K562 (cell line): Measurements from ENCODE around the gene ADAMTSL2. TPM values are rescaled to one million over a fixed set of nuclear protein-coding genes. Genes with fewer than 3 reads are reported as not detected.

Experiments
- ATAC-seq: fragments of 200-7000 bp; cut with Tn5 transposase; 3 replicates; pipeline ENCODE4 v1.9.1; 2020; ENCODE audit warnings: moderate library complexity
- BruUV-seq: library from RNA; stranded (reverse); fragments of 400-500 nt; replicated peaks from 2 replicates; lab custom pipeline; 2021; lab: Mats Ljungman, UMichigan
- CTCF ChIA-PET: fragments of 300-600 bp; formaldehyde crosslinking; extraction: SDS; loops from one replicate; lab custom pipeline; 2021; ENCODE audit warnings: low intra/inter-chr PET ratio; lab: Yijun Ruan, JAX
- POLR2A ChIA-PET: fragments of 300-600, 350-650 bp; sonication (Branson Sonifier 250); formaldehyde crosslinking; extraction: SDS; loops from one replicate; lab custom pipeline; 2021; ENCODE audit warnings: antibody characterized with exemption, inconsistent platforms; lab: Yijun Ruan, JAX
- DNase-seq, 4 experiments: peaks; one replicate each; pipeline versions ENCODE4 v3.0.0 to v3.0.0-alpha.2; 2011 to 2018; ENCODE audit warnings: low spot score in 3 of 4, mixed read lengths in 3 of 4; ENCODE audit errors: extremely low read depth in 1 of 4
- FAIRE-seq: peaks from 2 replicates; lab custom pipeline; 2011; peaks lifted over from hg19 to GRCh38; lab: Jason Lieb, UNC
- H2AFZ ChIP-seq: 2 replicates; pipeline ENCODE4 v1.6.0; 2011; ENCODE audit warnings: low read depth, low read length, control low read depth, inconsistent platforms
- H3K27ac ChIP-seq: fragments of 200-600 bp; 3 replicates; pipeline ENCODE4 v1.8.0; 2011; ENCODE audit warnings: low read depth, mild to moderate bottlenecking, control low read depth, inconsistent platforms, low read length, moderate library complexity, mixed read lengths; ENCODE audit errors: extremely low read depth
- H3K27me3 ChIP-seq, 2 experiments: fragments of 300-600 bp in 1 of 2; 2 replicates in 1 of 2; 3 replicates in 1 of 2; pipeline versions ENCODE4 v1.6.0 to v1.8.0; 2011; ENCODE audit warnings: inconsistent platforms in 2 of 2, low read length in 2 of 2, mild to moderate bottlenecking in 1 of 2, mixed read lengths in 1 of 2, moderate library complexity in 1 of 2; ENCODE audit not compliant: control insufficient read depth in 2 of 2, insufficient read depth in 2 of 2
- H3K36me3 ChIP-seq: fragments of 300-600 bp; 3 replicates; pipeline ENCODE4 v1.8.0; 2011; ENCODE audit warnings: mild to moderate bottlenecking, low read length, inconsistent platforms; ENCODE audit not compliant: control insufficient read depth, insufficient read depth
- H3K4me1 ChIP-seq, 2 experiments: fragments of 200-600 bp in 1 of 2; replicated peaks in 1 of 2; 2 replicates in 1 of 2; 3 replicates in 1 of 2; pipeline versions ENCODE4 v1.5.1 to v1.8.0; 2011; ENCODE audit warnings: inconsistent platforms in 2 of 2, low read length in 2 of 2, mild to moderate bottlenecking in 1 of 2, mixed read lengths in 1 of 2, moderate library complexity in 1 of 2; ENCODE audit not compliant: control insufficient read depth in 2 of 2, insufficient read depth in 2 of 2
- H3K4me2 ChIP-seq: 2 replicates; pipeline ENCODE4 v1.6.1; 2011; ENCODE audit warnings: low read length, control low read depth, inconsistent platforms, mixed read lengths; ENCODE audit not compliant: insufficient read depth
- H3K4me3 ChIP-seq: fragments of 200-600 bp; sonication (generic), shearing (Covaris generic); 2 replicates; pipeline ENCODE4 v1.5.1; 2016; ENCODE audit warnings: control low read depth, inconsistent platforms
- H3K79me2 ChIP-seq: fragments of 200-600 bp; 3 replicates; pipeline ENCODE4 v1.8.0; 2011; ENCODE audit warnings: low read length, inconsistent platforms; ENCODE audit not compliant: control insufficient read depth, insufficient read depth
- H3K9ac ChIP-seq, 2 experiments: 2 replicates each; pipeline versions ENCODE4 v1.6.0 to v1.6.1; 2011; ENCODE audit warnings: low read depth in 2 of 2, low read length in 2 of 2, control low read depth in 1 of 2, inconsistent platforms in 1 of 2, mild to moderate bottlenecking in 1 of 2, mixed read lengths in 1 of 2; ENCODE audit not compliant: insufficient read depth in 1 of 2
- H3K9me1 ChIP-seq: one replicate; pipeline ENCODE4 v1.6.0; 2011; ENCODE audit warnings: inconsistent platforms, mild to moderate bottlenecking, low read length, moderate library complexity; ENCODE audit not compliant: control insufficient read depth, insufficient read depth
- H3K9me3 ChIP-seq: replicated peaks from 2 replicates; pipeline ENCODE4 v1.5.1; 2011; ENCODE audit warnings: low read depth, low read length, inconsistent platforms; ENCODE audit not compliant: control insufficient read depth, insufficient read depth
- H4K20me1 ChIP-seq: replicated peaks from 2 replicates; pipeline ENCODE4 v1.6.1; 2011; ENCODE audit warnings: low read length, inconsistent platforms, mixed read lengths; ENCODE audit not compliant: control insufficient read depth, insufficient read depth
- BHLHE40 ChIP-seq: IDR thresholded peaks from 2 replicates; pipeline ENCODE4 v1.6.1; 2011; ENCODE audit warnings: low read length, improper control_type of control experiment
- CREM ChIP-seq: IDR thresholded peaks from 2 replicates; pipeline ENCODE4 v1.6.1; 2014; ENCODE audit warnings: antibody characterized with exemption, low read depth
- MYNN ChIP-seq, 2 experiments: sonication (generic); formaldehyde crosslinking in 1 of 2; IDR thresholded peaks; 2 replicates each; pipeline versions ENCODE4 v1.5.0 to v1.6.1; 2016 to 2020; ENCODE audit warnings: antibody characterized with exemption in 1 of 2, missing genetic modification reagents in 1 of 2
- RAD21 ChIP-seq, 2 experiments: fragments of 250-450 bp in 1 of 2; fragments of 450-650 bp in 1 of 2; sonication (Bioruptor Pico) in 1 of 2; formaldehyde crosslinking in 1 of 2; IDR thresholded peaks in 1 of 2; conservative IDR thresholded peaks in 1 of 2; 2 replicates each; pipeline versions ENCODE4 v1.4.0 to v1.8.0; 2020 to 2022; ENCODE audit warnings: mild to moderate bottlenecking in 2 of 2, moderate library complexity in 1 of 2
- WGBS: fragments of 100-300 bp; shearing (Covaris generic); methylation state at CpG from one replicate; pipeline ENCODE4 v1.1.6; 2016; ENCODE audit warnings: low coverage, mixed read lengths; ENCODE audit not compliant: insufficient coverage; ENCODE audit errors: missing lambda C conversion rate; 5-methylcytosine and 5-hydroxymethylcytosine counted together
- in situ Hi-C: fragments of 300-500 bp; cut with MboI; formaldehyde crosslinking; loops from 4 replicates; pipeline ENCODE4 v1.15.0; 2018; ENCODE audit warnings: inconsistent platforms, mixed read lengths
- intact Hi-C: fragments of 100-400 bp; cut with micrococcal nuclease; formaldehyde crosslinking; loops from 2 replicates; pipeline ENCODE4 v1.14.2; 2022
- polyA plus RNA-seq, 8 experiments: library from polyadenylated mRNA; depleted of rRNA in 4 of 8; stranded (reverse) in 5 of 8; unstranded in 3 of 8; fragments of >200 nt; fragmentation: Nextera tagmentation in 2 of 8; fragmentation: Illumina TruSeq in 1 of 8; extraction: Ambion mirVana in 2 of 8; extraction: Trizol in 1 of 8; gene quantifications; 2 replicates each; pipeline versions ENCODE4 v1.2.1 to v1.2.3, GENCODE V29; 2011 to 2014; ENCODE audit warnings: inconsistent platforms in 1 of 8, missing spikeins in 1 of 8
- total RNA-seq, 7 experiments: library from RNA; depleted of rRNA in 6 of 7; stranded (reverse); fragments of >200 nt in 6 of 7; fragmentation: Illumina TruSeq in 2 of 7; extraction: Trizol in 2 of 7; gene quantifications; 2 replicates each; pipeline versions ENCODE4 v1.2.1 to v1.2.3, GENCODE V29; 2011 to 2021; ENCODE audit warnings: low replicate concordance in 1 of 7
- TF ChIP-seq, protein P1 (sequence below), 3 experiments: IDR thresholded peaks in 2 of 3; conservative IDR thresholded peaks in 1 of 3; 2 replicates each; pipeline ENCODE4 v1.5.1; 2011 to 2012; ENCODE audit warnings: low read length in 3 of 3, mild to moderate bottlenecking in 3 of 3, control low read depth in 2 of 3, improper control_type of control experiment in 1 of 3, inconsistent platforms in 1 of 3, low read depth in 1 of 3, mixed read lengths in 1 of 3, moderate library complexity in 1 of 3; ENCODE audit not compliant: insufficient read depth in 2 of 3

Gene ADAMTSL2
- total and polyA plus RNA-seq, 9 of the 15 experiments (the other 6 are each of a cell fraction or from before 2014, with no cell fraction given) = 0.04 TPM; not detected in 8

DNA sequence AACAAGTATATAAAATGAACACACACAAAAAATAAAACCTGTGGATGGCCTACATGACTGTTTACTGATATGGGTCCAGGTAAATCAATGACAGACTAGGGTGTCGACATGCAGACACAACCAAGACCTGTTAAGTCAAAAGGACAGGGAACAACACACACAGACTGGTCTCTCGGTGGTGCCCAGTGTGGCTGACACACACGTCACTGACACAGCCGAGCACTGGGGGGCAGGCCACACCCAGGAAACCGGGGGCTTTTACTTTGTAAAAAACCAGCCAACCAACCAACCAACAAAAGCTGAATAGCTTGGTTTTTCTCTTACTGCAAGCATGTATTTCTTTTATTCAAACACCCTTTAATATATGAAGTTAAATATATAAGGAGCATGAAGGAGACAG is 69.7 kb downstream of the ADAMTSL2 start:
- POLR2A ChIA-PET = interaction anchor here (1.6 kb wide), 1 partner anchor 20 kb away, joined by 3 read pairs; no protein-coding TSS in a partner anchor

More for the DNA sequence above, 69.7 kb downstream of the ADAMTSL2 start:
- Histone ChIP-seq H3K36me3 (no peaks in the 10 kb centered on the region), H3K27me3 (peaks cover 9 to 51% of the 10 kb centered on the region in 2 experiments; a peak in 4 of 5 replicates), H3K79me2 (no peaks in the 10 kb centered on the region), H4K20me1 (peaks cover 6% of the 10 kb centered on the region), H3K9me3 (no peaks in the 10 kb centered on the region; the same call in 1 of the 2 replicates), H2AFZ (no peak overlapping the region)
- FAIRE-seq (no peak), ATAC-seq (no peak)
- WGBS = 1% methylated on average over 5 of the region's 5 CpGs
- no peak for TF ChIP-seq BHLHE40
- TF ChIP-seq RAD21 (CRISPR knock-in tag; conservative IDR thresholded peaks at IDR 0.05 in 1 of 2, IDR thresholded peaks at IDR 0.05 in 1 of 2) = peak; percentile 36 to 51; a peak in 3 of 4 replicates
- TF ChIP-seq, protein P1, sequence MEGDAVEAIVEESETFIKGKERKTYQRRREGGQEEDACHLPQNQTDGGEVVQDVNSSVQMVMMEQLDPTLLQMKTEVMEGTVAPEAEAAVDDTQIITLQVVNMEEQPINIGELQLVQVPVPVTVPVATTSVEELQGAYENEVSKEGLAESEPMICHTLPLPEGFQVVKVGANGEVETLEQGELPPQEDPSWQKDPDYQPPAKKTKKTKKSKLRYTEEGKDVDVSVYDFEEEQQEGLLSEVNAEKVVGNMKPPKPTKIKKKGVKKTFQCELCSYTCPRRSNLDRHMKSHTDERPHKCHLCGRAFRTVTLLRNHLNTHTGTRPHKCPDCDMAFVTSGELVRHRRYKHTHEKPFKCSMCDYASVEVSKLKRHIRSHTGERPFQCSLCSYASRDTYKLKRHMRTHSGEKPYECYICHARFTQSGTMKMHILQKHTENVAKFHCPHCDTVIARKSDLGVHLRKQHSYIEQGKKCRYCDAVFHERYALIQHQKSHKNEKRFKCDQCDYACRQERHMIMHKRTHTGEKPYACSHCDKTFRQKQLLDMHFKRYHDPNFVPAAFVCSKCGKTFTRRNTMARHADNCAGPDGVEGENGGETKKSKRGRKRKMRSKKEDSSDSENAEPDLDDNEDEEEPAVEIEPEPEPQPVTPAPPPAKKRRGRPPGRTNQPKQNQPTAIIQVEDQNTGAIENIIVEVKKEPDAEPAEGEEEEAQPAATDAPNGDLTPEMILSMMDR (IDR thresholded peaks at IDR 0.05 in 2 of 3, conservative IDR thresholded peaks at IDR 0.05 in 1 of 3; ENCODE audit: insufficient read depth in 2 of 3, low read depth in 1 of 3, low read length in 3 of 3) = peak; percentile 28 to 38 (median 38); a peak in 5 of 6 replicates
- TF ChIP-seq MYNN (IDR thresholded peaks at IDR 0.05) = 0 out of 2 replicates have a peak, but pooled peaks have one; percentile 34
- TF ChIP-seq MYNN (CRISPR knock-in tag; IDR thresholded peaks at IDR 0.05) = no peak
- TF ChIP-seq CREM = 0 out of 2 replicates have a peak, but pooled peaks have one; percentile 14
- TF ChIP-seq, all 486 proteins: peak for 4
- no TSS peak for BruUV-seq
- Histone ChIP-seq H3K4me3 (no peak overlapping the region), H3K4me2 (no peak overlapping the region), H3K9me1 (no peaks in the 10 kb centered on the region), H3K9ac (no peak overlapping the region), H3K27ac (no peak overlapping the region), H3K4me1 (peaks cover 0 to 8% of the 10 kb centered on the region in 2 experiments; a peak in 1 of 5 replicates)
- in situ Hi-C loops = no loop called here
- intact Hi-C loops = no loop called here
- DNase-seq = peak in 1 of 4 experiments; percentile 8
- CTCF ChIA-PET = no interaction called here
